Adipose tissue (tissue), 3 donors: ENCODE results near the gene FUT9. TPM values are rescaled to one million over a fixed set of nuclear protein-coding genes. Genes with fewer than 3 reads are reported as not detected.

ENCODE experiments used
- H3K27ac ChIP-seq: one replicate; pipeline ENCODE4 v1.5.1; 2013; ENCODE audit warnings: low read depth, low read length
- WGBS, 3 donors: extraction: QIAGEN DNeasy Blood & Tissue Kit; methylation state at CpG; one replicate each; pipeline ENCODE4 v1.1.7; 2013; 5-methylcytosine and 5-hydroxymethylcytosine counted together
- polyA plus RNA-seq, 3 donors: library from polyadenylated mRNA; stranded (reverse); fragments of 200-250 nt; gene quantifications; one replicate each; pipeline ENCODE4 v1.2.3, GENCODE V29; 2013
- donor health status: healthy with polysubstance abuse.
- donor health status: Bipolar disorder and iron deficiency.
- donor health status: healthy.

FUT9 gene
- polyA plus RNA-seq, result under 1 TPM in 2 of 3 donors, not detected in 1; 0.05 to 0.16 TPM

DNA sequence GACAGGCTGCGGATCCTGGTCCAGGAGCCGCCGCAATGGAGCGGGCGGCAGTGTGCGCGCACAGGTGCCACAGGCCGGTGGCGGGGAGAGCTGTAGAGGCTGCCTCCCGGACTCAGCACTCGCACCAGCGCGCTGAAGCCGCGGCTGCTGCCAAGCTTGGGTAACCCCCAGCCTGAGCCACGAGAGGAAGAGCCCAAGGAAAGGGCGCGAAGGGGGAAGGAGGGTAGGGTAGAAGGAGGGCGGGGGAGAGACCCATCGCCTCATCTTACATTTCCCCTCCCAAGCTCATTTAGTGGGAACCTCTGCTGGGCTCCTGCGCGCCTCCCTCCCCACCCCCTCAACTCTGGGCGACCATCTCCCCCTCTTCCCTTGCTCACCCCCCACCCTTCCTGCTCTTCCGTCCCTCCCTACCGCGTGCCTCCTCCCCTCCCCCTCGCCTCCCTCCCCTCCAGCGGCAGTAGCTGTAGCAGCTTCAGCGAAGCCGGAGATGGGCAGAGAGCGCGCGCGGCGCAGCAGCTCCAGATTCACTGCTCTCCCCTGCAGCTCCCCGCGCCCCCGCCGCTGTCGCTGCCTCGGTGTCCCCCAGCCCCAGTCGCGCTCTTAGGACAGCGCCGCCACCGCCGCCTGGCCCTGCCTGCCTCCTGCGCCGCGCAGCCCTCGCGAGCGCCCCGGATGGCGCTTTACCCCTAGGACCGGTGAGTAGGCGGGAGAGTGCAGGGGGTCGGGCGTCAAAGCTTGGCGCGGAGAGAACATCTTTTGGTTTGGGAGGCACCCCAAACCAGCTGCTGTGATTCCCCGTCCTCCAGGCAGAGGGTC, at the start of gene FUT9:
Gene FUT9 (plus strand): TSS at position 457 of the 816 bp plus-strand sequence. CDS start 187,182 bp downstream, outside the sequence.
- WGBS, 3 donors, result 3% methylated on average over 48 to 62 of the region's 62 CpGs
- no peak within 1 kb of the TSS for H3K27ac ChIP-seq

DNA sequence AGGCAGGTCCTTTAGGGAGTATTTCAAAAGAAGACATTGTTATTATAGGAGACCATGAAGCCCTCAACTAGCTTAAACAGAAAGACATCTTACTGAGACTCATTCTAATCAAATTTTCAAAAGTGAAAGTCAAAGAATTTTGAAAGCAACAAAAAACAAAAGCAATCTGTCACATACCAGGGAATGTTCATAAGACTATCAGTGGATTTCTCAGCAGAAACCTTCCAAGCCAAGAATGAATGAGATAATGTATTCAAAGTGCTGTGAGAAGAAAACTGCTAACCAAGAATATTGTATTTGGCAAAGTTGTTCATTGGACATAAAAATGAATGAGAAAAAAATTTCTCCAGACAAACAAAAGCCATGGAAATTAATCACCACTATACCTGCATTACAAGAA, 48.2 kb upstream of the FUT9 start:
- H3K27ac ChIP-seq, result no peak overlapping the region

DNA sequence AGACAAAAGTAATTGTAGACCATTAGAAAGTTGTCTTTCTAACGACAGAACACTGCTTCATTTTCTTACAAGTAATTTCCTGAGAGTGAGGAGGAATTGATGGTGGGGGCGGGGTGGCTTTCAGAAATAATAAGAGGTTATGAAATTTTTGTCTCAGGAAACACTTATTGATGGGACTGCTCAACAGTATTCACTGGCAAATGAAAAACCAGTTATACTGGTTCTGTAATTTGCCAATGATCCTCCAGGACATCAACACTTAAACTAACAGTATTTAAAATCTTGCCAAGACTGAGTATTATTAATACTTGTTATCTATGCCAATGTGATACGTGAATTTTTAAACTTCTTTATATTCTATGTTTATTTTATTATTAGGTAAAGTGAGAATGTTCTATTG, 41.8 kb upstream of the FUT9 start:
- 43 to 61% (median 56%) methylated on average over 3 of the region's 3 CpGs for WGBS, 3 donors
- H3K27ac ChIP-seq, result no peak overlapping the region

DNA sequence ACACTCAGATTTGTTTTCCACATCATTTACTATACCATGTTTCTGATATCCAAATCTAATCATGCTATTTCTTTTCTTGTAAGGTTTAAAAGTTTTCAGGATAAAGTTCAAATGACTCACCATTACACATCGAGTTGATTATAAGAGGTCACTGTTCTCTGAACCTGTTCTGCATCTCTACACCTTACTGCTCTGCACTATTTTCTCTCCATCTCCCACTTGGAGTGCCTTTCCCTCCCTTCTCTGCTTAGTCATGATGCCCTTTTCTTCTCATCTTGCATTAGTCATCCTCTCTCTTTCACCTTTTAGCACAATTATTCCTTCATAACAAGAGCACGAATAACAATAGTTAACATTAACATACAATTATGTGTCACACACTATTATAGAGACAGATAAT, 37.5 kb upstream of the FUT9 start:
- H3K27ac ChIP-seq, result no peak overlapping the region
- 52 to 59% (median 55%) methylated on average over 2 of the region's 2 CpGs for WGBS, 3 donors

DNA sequence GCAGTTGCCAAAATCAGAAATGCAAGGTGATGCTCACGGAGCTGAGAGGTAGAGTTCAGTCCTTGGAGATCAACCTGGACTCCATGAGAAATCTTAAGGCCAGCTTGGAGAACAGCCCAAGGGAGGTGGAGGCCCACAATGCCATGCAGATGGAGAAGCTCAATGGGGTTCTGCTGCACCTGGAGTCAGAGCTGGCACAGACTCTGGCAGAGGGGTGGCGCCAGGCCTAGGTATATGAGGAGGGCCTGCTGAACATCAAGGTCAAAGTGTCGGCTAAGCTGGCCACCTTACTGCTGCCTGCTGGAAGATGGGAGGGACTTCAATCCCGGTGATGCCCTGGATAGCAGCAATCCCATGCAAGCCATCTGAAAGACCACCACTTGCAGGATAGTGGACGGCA, 23.9 kb upstream of the FUT9 start:
- H3K27ac ChIP-seq, result no peak overlapping the region
- 86 to 92% (median 86%) methylated on average over 5 of the region's 5 CpGs for WGBS, 3 donors

DNA sequence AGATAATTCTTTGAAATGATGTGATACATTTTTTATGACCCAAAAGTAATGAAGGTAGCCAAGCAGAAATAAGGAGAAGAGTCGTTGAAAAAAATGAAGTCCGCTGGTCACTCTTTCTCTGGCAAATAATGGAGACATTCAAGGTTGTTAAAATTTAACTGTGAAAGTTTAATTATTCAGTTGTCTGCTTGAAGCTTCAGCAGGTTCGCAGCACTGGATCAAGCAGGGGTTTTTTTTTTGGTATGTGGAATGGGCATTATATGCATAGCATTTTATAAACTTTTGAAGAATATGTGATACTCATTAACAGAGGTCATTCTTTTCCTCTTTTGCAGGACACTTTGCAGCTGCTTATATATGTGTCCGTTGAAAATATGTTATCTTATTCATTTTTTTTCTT, 21.6 kb upstream of the FUT9 start:
- WGBS, 3 donors, result 29 to 84% (median 76%) methylated on average over 4 of the region's 4 CpGs
- no peak overlapping the region for H3K27ac ChIP-seq

DNA sequence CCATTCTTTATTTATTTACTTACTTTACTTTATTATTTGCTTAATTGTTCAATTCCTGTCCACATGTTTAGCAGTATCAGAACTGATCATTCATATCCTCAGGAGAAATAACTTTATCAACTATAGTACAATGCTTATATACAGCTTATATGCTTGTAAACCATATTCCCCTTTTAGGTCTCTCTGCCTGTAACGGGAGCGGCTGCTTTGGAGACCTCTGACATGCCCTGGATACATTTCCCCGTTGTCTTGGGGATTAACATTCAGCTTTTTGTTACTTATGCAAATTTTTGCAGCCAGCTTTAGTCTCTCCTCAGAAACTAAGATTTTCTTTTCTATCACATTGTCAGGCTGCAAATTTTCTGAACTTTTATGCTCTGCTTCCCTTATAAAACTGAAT, 17.6 kb upstream of the FUT9 start:
- WGBS, 3 donors, result 67 to 72% (median 68%) methylated on average over 3 of the region's 3 CpGs
- H3K27ac ChIP-seq, result no peak overlapping the region

DNA sequence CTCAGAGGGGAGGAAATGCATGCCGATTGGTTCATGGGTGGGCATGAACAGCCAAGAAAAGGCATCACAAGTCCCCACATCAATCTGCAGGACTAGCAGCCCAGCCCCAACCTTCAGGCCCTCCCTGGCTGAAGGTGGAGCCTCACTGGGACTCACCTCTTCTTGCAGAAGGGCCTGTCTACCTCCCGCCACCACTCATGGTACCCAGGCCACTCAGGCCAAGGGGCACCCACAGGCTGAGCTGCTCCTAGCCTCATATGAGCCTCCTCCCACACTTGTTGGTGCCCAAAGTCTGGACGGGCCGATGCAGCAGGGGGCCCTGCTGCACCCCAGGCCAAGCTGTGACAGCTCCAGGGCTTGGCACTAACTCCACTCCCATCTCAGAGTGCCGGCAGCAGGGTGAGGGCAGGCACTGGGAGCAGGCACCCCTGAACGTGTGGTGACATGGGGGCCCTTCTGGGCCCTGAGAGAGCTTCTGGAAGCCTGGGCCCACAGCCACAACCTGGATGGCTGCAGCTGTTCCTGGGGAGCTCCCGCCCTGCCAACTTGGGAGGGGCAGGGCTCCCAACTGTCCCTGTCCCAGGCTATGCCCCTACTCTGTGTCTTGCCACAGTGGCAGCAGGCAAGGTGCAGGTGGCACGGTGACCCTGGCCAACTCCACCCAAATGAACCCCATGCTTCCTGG, 13.7 kb upstream of the FUT9 start:
- WGBS, 3 donors, result 77 to 88% (median 86%) methylated on average over 8 of the region's 8 CpGs

DNA sequence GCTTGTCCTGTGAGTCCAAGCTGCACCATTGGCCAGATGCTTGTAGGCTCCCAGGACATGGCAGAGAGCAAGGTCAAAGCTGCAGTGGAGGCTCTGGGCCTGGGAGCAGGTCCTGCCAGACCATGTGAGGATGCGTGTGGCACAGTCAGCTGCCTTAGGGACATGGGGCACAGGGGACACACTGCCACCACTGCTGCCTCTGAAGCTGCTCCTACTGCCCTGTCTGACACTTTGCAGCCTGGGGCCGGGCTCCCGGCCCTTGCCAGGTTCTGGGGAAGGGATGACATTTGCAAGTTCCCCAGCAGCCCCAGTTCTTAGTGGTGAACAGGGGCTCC, 13.2 kb upstream of the FUT9 start:
- WGBS, 3 donors, result 73 to 93% (median 86%) methylated on average over 3 of the region's 3 CpGs

More for the DNA sequence above, 13.7 kb upstream of the FUT9 start:
- no peak overlapping the region for H3K27ac ChIP-seq

DNA sequence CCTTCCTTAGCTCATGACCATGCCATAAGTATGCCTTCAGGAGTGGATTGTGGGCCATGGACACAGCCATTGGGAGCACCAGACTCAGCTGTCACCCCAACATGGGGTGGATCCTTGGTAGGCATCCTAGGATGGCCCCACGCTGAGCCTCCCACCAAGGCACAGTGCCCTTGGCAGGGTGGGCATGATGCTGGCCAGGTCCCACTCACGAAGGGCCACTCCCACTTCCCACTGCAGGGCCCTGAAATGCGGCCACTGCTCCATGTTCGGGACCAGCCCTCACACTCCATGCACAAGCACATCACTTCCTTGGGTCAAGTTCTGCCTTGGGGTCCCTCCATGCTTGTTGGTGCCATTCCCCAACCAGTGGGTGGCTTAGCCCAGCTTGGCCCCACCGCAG, 12.9 kb upstream of the FUT9 start:
- 84 to 96% (median 90%) methylated on average over 5 of the region's 5 CpGs for WGBS, 3 donors
- no peak overlapping the region for H3K27ac ChIP-seq

More for the DNA sequence above, 13.2 kb upstream of the FUT9 start:
- H3K27ac ChIP-seq, result no peak overlapping the region

DNA sequence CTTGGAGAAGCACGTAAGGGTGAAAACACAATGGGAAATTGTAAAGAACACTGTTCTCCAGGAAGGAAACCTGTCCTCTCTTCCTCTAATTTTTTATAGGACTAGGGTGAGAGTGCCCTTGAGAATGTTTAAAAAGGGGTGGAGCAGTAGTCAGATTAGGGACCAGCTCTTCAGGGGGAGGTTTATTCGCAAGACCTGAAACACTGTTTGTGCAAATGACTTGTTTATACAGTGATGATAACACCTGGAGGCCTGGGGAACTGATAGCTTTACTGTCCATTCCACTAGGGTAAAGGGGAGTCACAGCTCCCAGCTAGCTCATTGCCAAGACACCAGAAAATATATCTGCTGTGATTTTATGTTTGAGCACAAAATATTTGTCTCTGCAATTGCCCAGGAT, 8.1 kb upstream of the FUT9 start:
- H3K27ac ChIP-seq, result no peak overlapping the region
- WGBS, 3 donors, result 20 to 55% (median 49%) methylated on average over 2 of the region's 2 CpGs

DNA sequence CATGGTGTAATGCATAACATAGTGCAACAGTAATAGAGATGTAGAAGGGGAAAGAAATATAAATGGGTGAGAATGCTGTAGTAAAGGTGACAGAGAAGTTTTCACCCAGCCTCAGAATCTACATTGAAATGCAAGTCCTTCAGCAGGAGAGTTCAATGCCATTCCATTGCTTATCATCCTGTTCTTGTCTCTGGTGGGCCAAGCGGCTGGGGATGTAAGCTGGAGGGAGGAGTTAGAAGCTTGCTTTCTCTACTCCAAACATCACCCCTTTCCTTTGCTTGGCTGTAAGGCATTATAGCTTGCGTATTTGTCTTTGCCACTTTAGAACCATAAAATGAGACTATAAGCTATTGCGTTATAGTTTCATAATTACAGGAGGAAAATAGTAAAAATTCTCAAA, 2.2 kb upstream of the FUT9 start:
- WGBS, 3 donors, result 78 to 87% (median 81%) methylated on average over 3 of the region's 3 CpGs
- no peak overlapping the region for H3K27ac ChIP-seq

DNA sequence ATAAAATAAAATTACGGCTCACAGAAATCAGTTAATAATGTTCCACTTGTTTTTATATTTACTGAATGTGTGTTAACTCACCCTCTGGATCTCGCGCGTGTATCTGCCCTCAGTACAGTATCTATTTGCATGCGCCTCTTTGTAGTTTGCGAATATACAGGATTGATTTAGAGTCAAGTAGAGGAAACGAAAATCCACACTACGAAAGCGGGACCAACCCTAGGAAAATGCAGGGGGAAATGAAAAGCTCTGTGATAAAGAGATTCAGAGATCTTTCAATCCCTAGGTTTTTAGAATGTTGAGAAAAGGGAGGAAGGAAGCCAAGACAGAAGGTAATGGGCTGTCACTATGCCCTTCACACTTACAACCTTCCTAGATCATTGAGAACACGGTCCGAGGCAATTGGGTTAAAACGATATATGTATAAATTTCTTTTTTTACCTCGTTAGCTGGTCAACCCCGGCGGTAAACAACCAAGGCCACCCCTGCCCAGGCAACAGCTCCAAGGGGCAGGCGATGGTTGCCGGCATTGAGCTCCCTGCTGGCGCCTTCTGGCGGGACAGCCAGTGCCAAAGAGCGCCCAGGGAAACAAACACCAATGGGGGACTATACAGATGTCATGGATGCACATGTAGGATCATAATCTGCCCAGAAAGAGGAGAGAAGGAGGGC, 792 bp upstream of the FUT9 start:
- 9 to 11% (median 10%) methylated on average over 20 of the region's 20 CpGs for WGBS, 3 donors
- no peak overlapping the region for H3K27ac ChIP-seq

DNA sequence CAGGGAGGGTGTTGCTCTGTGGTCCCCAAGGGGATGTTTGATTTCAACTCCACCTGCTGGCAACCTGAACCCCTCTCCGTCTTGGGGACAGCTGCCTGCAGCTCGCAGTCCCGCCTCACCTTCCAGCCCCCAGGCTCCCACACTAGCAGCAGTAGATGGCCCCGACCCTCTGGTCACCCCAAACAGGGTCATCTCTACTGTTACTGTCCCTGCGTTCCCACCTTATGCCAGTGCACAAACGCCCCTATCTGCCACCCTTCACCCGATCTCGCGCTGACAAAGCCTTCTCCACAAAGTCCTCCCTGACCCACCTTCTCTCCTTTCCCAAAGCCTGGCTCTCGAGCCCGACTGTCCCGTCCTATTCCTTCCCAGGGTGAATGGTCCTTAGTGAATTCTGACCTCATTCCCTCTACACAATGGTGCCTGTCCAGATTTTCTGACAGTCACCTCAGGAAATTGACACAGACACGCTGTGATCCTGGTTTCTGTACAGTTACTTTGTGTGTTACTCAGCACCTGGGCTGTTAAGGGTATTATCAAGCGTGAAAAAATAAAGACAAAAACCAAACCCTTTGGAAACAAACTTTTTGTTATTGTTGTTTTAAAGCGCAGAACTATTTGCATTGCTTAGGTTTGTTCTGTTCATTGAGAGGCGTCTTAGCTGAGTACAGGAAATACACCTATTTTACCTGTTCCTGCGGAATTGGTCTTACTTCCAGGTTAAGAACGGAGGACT, 728 bp downstream of the FUT9 start:
- WGBS, 3 donors, result 5 to 8% (median 8%) methylated on average over 18 of the region's 18 CpGs

DNA sequence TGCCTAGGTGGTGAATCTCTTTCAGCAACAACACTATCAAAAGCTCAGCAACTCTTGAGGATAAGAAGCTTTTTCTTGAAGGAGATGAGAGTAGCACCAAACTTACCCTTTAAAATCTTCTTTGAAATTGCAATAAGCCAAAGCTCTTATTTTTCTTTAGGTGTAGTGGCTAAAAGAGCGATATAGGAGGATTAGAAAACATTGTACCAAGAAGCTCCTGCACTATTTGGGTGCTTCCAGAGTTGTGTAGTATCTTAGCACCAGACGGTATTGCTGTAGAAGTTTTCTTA, 1.2 kb downstream of the FUT9 start:
- H3K27ac ChIP-seq, result no peak overlapping the region
- WGBS, 3 donors, result 53 to 65% (median 57%) methylated on average over 2 of the region's 2 CpGs

More for the DNA sequence above, 728 bp downstream of the FUT9 start:
- no peak overlapping the region for H3K27ac ChIP-seq

DNA sequence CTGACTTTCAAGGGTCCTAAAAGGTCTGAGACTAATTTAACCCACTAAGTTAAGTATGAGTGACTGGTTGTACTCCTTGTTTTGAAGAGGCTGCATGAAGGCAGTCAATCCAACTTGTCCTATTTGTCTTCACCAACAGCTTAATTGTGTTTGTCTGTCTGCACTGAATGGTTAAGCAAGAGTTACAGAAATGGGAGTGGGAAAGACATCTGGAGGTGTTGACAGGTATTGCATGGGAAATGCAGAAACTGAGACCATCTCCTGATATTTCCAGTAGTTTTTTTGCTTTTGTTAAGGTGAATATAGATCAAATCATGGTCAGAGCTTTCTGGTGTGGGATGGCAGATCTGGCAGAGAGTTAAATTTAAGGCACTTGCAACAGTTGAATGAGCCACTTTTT, 6.5 kb downstream of the FUT9 start:
- no peak overlapping the region for H3K27ac ChIP-seq

DNA sequence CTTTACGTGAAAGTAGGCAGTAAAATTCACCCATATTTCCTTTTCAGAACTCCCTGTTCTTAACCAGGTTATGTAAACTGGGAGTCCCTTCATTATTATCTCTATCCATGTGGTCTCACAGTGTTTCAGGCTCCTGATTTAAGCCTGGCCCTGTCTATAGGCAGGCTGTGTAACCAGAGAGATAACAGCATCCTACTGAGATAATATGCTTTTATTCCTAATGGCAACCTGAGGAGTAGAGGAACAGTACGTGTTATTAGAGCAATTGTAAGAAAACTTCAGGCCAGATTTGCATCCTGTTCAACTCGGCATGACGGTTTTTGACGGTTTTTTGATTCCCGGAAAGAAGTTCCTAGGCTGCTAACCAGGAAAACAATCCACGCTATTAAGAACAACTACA, 16.9 kb downstream of the FUT9 start:
- 39 to 78% (median 71%) methylated on average over 7 of the region's 7 CpGs for WGBS, 3 donors
- H3K27ac ChIP-seq, result no peak overlapping the region

DNA sequence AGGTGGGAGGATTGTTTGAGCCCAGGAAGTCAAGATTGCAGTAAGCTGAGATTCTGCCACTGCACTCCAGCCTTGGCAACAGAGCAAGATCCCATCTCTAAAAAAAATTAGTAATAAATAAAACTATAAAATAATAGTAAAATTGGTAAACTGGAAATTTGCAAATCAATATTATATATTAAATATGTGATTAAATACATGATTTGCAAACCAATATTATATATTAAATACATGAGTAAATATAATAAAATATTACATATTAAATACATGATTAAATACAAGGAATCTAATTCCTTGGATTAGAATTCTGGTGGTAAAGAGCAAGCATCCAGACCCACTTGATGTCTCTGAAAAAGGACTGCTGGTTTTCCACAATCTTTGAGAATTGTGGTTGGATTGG, 35.8 kb downstream of the FUT9 start:
- no peak overlapping the region for H3K27ac ChIP-seq

DNA sequence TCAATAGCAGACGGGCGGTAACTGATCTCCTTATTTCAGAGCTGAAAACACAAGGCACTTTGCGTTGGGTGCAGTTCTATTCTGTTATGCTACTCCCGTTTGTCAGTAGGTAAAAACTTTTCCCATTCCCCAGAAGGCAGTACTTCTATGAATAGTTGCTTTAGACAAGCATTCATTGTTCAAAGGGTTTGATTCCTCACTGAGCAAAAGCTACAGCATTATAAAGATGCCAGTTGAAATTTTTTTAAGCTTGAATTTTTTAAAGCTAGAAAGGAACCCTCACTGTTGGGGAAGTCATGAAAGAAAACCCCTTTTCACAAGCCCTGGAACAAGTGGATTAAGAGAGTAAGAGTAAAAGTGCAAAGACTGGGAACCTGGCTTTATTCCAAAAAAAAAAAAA, 42.3 kb downstream of the FUT9 start:
- no peak overlapping the region for H3K27ac ChIP-seq
- 39 to 71% (median 70%) methylated on average over 4 of the region's 4 CpGs for WGBS, 3 donors
